HUDEP-2 (cell line): ENCODE measurements around the gene PYGB.

ENCODE experiments used
- DNase-seq, 76 experiments: peaks; one replicate each; lab custom pipeline; 2025; ENCODE audit not compliant: unreplicated experiment in 76 of 76; lab: John Stamatoyannopoulos, UW

PYGB gene

GRCh38 chr20:25293910-25294458 lies 46.1 kb downstream of the PYGB start:
- DNase-seq: peak in 1 of 76 experiments; percentile 5

GRCh38 chr20:25294459-25295385 lies 46.8 kb downstream of the PYGB start:
- DNase-seq: peak in 51 of 76 experiments; percentile 3 to 61 (median 30)

GRCh38 chr20:25295386-25296093 lies 47.7 kb downstream of the PYGB start:
- no peak for DNase-seq

- DNase-seq: peak in 12 of 76 experiments; percentile 2 to 32 (median 12)
Observed at GRCh38 chr20:25296094-25297093, 48.5 kb downstream of the PYGB start.

GRCh38 chr20:25297141-25297905 lies 49.4 kb downstream of the PYGB start:
- DNase-seq: no peak

- no peak for DNase-seq
Observed at GRCh38 chr20:25299806-25300205, 51.9 kb downstream of the PYGB start.

GRCh38 chr20:25300496-25301170 lies 52.7 kb downstream of the PYGB start:
- no peak for DNase-seq

GRCh38 chr20:25301357-25301920 lies 53.6 kb downstream of the PYGB start:
- DNase-seq: no peak

GRCh38 chr20:25302596-25302995 lies 54.7 kb downstream of the PYGB start:
- no peak for DNase-seq

GRCh38 chr20:25303292-25304024 lies 55.6 kb downstream of the PYGB start:
- no peak for DNase-seq

- no peak for DNase-seq
Observed at GRCh38 chr20:25304025-25304549, 56.2 kb downstream of the PYGB start.

- no peak for DNase-seq
Observed at GRCh38 chr20:25306991-25307903, 59.4 kb downstream of the PYGB start.

- no peak for DNase-seq
Observed at GRCh38 chr20:25308083-25308491, 60.2 kb downstream of the PYGB start.

- peak in 10 of 76 experiments; percentile 5 to 28 (median 12) for DNase-seq
Observed at GRCh38 chr20:25308671-25309394, 60.9 kb downstream of the PYGB start.

GRCh38 chr20:25309395-25310267 lies 61.7 kb downstream of the PYGB start:
- peak in 65 of 76 experiments; percentile 8 to 79 (median 53) for DNase-seq
